Upper lobe of left lung (tissue), 4 donors: ENCODE data around the gene SCAI.

Experiments
- POLR2A ChIP-seq, 4 donors: fragments of 450-650 bp; IDR thresholded peaks; one replicate each; pipeline ENCODE4 v1.5.1; 2016 to 2017; ENCODE audit warnings: antibody characterized with exemption in 4 of 4, mild to moderate bottlenecking in 2 of 4
- POLR2AphosphoS5 ChIP-seq, 2 donors: sonication (generic); formaldehyde crosslinking; IDR thresholded peaks; one replicate each; pipeline ENCODE4 v1.5.1; 2017; ENCODE audit warnings: antibody characterized with exemption in 2 of 2

GRCh38 chr9:124968238-124968637, 175.1 kb downstream of the SCAI start:
- TF ChIP-seq POLR2A (IDR thresholded peaks at IDR 0.05) (no peak), POLR2AphosphoS5 (IDR thresholded peaks at IDR 0.05) (no peak)
